Adipose tissue (tissue), 3 donors: Measurements from ENCODE around the gene IQGAP3. TPM values are rescaled to one million over a fixed set of nuclear protein-coding genes. Genes with fewer than 3 reads are reported as not detected.

Experiments
- H3K27ac ChIP-seq: one replicate; pipeline ENCODE4 v1.5.1; 2013; ENCODE audit warnings: low read depth, low read length
- WGBS, 3 donors: extraction: QIAGEN DNeasy Blood & Tissue Kit; methylation state at CpG; one replicate each; pipeline ENCODE4 v1.1.7; 2013; 5-methylcytosine and 5-hydroxymethylcytosine counted together
- polyA plus RNA-seq, 3 donors: library from polyadenylated mRNA; stranded (reverse); fragments of 200-250 nt; gene quantifications; one replicate each; pipeline ENCODE4 v1.2.3, GENCODE V29; 2013
- donor health status: healthy with polysubstance abuse.
- donor health status: Bipolar disorder and iron deficiency.
- donor health status: healthy.

The IQGAP3 gene
- polyA plus RNA-seq, 3 donors, result 0.03 to 0.22 (median 0.22) TPM

- no peak overlapping the region for H3K27ac ChIP-seq
- 22 to 45% (median 27%) methylated on average over 7 of the region's 7 CpGs for WGBS, 3 donors
Measured at GRCh38 chr1:156492591-156493080, 79.7 kb downstream of the IQGAP3 start.

GRCh38 chr1:156492013-156492590 is 80.3 kb downstream of the IQGAP3 start:
- WGBS, 3 donors, result 63 to 77% (median 73%) methylated on average over 6 of the region's 6 CpGs
- no peak overlapping the region for H3K27ac ChIP-seq

GRCh38 chr1:156491151-156491949 is 81.0 kb downstream of the IQGAP3 start:
- WGBS, 3 donors, result 61 to 77% (median 69%) methylated on average over 6 of the region's 6 CpGs
- no peak overlapping the region for H3K27ac ChIP-seq

GRCh38 chr1:156490401-156491032 is 81.8 kb downstream of the IQGAP3 start:
- 5 to 12% (median 11%) methylated on average over 10 of the region's 10 CpGs for WGBS, 3 donors
- H3K27ac ChIP-seq, result no peak overlapping the region

GRCh38 chr1:156489935-156490293 is 82.5 kb downstream of the IQGAP3 start:
- 25 to 45% (median 36%) methylated on average over 7 of the region's 7 CpGs for WGBS, 3 donors

GRCh38 chr1:156489166-156489934 is 83.0 kb downstream of the IQGAP3 start:
- 25 to 28% (median 26%) methylated on average over 12 of the region's 12 CpGs for WGBS, 3 donors
- H3K27ac ChIP-seq, result no peak overlapping the region

More at GRCh38 chr1:156489935-156490293, 82.5 kb downstream of the IQGAP3 start:
- H3K27ac ChIP-seq, result no peak overlapping the region

GRCh38 chr1:156488566-156489165 is 83.7 kb downstream of the IQGAP3 start:
- WGBS, 3 donors, result 42 to 64% (median 58%) methylated on average over 5 of the region's 5 CpGs
- no peak overlapping the region for H3K27ac ChIP-seq

- 54 to 69% (median 56%) methylated on average over 4 of the region's 4 CpGs for WGBS, 3 donors
- no peak overlapping the region for H3K27ac ChIP-seq
Measured at GRCh38 chr1:156487862-156488261, 84.5 kb downstream of the IQGAP3 start.

GRCh38 chr1:156486421-156487344 is 85.7 kb downstream of the IQGAP3 start:
- 79 to 81% (median 80%) methylated on average over 7 of the region's 7 CpGs for WGBS, 3 donors
- H3K27ac ChIP-seq, result no peak overlapping the region

- H3K27ac ChIP-seq, result no peak overlapping the region
- 72 to 93% (median 93%) methylated on average over 3 of the region's 3 CpGs for whole genome bisulfite sequencing, 3 donors
Measured at GRCh38 chr1:156485984-156486383, 86.4 kb downstream of the IQGAP3 start.

GRCh38 chr1:156484480-156485058 is 87.8 kb downstream of the IQGAP3 start:
- no peak overlapping the region for H3K27ac ChIP-seq
- WGBS, 3 donors, result 92 to 93% (median 92%) methylated on average over 6 of the region's 6 CpGs

GRCh38 chr1:156483397-156483796 is 89.0 kb downstream of the IQGAP3 start:
- no peak overlapping the region for H3K27ac ChIP-seq
- 72 to 88% (median 85%) methylated on average over 2 of the region's 2 CpGs for WGBS, 3 donors

- no peak overlapping the region for H3K27ac ChIP-seq
- WGBS, 3 donors, result 93 to 94% (median 93%) methylated on average over 19 of the region's 19 CpGs
Measured at GRCh38 chr1:156482276-156482675, 90.1 kb downstream of the IQGAP3 start.

- no peak overlapping the region for H3K27ac ChIP-seq
- 77 to 89% (median 88%) methylated on average over 5 of the region's 5 CpGs for WGBS, 3 donors
Measured at GRCh38 chr1:156481527-156481926, 90.8 kb downstream of the IQGAP3 start.

GRCh38 chr1:156480411-156481192 is 91.8 kb downstream of the IQGAP3 start:
- H3K27ac ChIP-seq, result no peak overlapping the region
- WGBS, 3 donors, result 41 to 43% (median 42%) methylated on average over 34 of the region's 34 CpGs

- 24 to 40% (median 36%) methylated on average over 4 of the region's 4 CpGs for WGBS, 3 donors
- no peak overlapping the region for H3K27ac ChIP-seq
Measured at GRCh38 chr1:156480016-156480370, 92.4 kb downstream of the IQGAP3 start.
